HG03460 (cell line): ENCODE measurements around the gene TTPAL.

Experiments
- ATAC-seq: cut with Tn5 transposase; IDR thresholded peaks from one replicate; pipeline ENCODE4 v1.9.1; 2021; ENCODE audit not compliant: unreplicated experiment

The TTPAL gene

GRCh38 chr20:44495802-44496481 lies 20.3 kb downstream of the TTPAL start:
- no peak for ATAC-seq

- ATAC-seq, result no peak
These were observed 21.3 kb downstream of the TTPAL start for GRCh38 chr20:44496976-44497375.

GRCh38 chr20:44497761-44498160 lies 22.1 kb downstream of the TTPAL start:
- ATAC-seq, result no peak

DNA sequence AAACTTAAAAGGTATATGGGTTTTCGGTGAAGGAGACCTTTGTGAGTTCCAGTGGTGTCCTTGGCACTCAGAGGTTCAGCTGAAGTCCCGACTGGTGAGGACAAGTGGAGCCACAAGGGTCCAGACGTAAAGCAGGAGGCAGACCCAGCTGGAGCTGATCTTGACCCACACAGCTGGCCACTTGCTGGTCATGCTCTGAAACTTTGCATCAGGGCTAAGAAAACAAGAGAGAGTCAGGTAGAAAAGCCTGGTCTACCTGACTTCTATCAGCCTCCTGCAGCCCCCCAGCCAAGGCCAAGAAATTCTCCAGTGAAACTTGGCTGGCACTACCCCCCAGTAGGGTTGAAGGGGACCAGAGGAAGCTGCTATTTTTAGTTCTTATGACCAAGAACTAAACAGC lies 24.5 kb downstream of the TTPAL start:
- no peak for ATAC-seq

GRCh38 chr20:44501448-44501847 lies 25.8 kb downstream of the TTPAL start:
- ATAC-seq, result no peak

- no peak for ATAC-seq
These were observed 27.3 kb downstream of the TTPAL start for GRCh38 chr20:44502968-44503367.

DNA sequence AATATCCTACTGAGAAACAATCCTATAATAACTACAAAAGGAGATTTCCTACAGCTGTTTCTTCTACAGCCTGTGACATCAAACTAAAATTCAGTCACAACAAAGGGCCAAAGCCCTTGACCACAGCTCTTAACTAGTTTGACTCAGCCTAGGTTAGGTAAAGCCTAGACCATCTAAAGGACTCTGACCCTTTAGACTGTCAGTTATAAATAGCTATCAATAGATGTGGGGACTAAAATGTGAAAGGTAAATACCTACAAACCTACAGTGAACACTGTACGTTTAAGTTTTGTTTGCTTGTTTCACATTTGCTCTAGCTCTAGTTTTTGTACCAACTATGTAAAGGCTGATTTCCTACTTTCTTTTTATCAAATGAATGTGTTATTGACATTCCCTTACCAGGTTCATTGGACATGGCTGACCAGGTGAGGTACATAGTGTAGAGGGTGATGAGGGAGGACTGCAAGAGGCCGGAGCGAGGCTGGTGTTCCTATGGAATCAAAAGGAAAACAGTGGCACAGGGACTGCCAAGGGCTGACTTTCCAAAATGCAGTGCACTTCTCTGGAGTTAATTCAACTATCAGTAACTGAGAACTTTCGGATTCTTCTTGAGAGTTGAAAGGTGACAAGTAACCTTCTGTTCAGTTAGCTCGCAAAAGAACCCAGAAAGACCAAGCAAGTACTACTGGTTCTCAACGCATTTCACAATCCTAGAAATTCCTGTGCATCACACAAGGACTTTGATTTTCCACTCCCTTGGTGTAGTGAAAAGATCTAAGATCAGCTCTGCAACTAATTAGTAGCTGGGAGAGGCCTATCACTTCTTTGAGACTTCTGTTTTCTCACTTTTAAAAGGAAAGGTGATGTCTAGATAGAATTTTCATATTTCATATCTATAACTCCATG lies 29.0 kb downstream of the TTPAL start:
- no peak for ATAC-seq

GRCh38 chr20:44509762-44510161 lies 34.1 kb downstream of the TTPAL start:
- ATAC-seq, result no peak

DNA sequence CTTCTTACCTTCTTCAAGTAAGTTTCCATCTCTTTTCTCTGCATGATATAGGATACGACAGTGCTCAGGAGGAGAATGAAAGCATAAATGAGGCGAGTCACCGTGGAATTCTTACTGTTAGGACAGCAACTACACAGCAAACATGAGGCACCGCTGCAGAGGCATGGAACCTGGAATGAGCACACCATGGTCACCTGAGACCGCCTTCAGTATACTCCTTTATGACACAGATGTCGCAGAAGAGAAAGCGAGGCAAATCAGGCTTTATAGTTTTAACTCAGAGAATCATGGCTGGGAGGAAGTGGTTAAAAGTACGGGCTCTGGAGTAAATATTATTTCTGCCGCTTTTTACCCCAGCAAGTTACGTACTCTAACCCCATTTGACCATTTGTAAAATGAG lies 38.2 kb downstream of the TTPAL start:
- no peak for ATAC-seq

- no peak for ATAC-seq
These were observed 40.8 kb downstream of the TTPAL start for GRCh38 chr20:44516491-44516890.

- no peak for ATAC-seq
These were observed 41.8 kb downstream of the TTPAL start for GRCh38 chr20:44517454-44517853.

GRCh38 chr20:44518248-44518647 lies 42.6 kb downstream of the TTPAL start:
- ATAC-seq, result no peak

DNA sequence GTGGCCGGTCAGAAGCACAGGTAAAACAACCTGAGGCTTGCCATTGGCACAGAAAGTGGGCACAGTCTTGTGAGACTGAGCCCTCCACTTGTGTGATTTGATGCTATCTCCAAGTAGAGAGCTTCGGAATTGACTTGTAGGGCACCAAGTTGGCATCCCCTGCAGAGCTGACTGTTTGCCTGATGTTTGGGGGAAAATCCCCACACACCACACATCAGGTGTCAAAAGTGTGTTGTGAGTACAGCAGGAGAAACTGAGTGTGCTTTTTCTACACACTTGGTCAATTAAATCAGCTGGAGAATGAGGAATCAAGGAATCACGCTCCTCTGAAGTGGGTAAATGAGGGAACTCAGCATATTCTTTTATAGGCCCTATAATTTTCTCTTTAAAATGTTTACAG lies 45.2 kb downstream of the TTPAL start:
- no peak for ATAC-seq

DNA sequence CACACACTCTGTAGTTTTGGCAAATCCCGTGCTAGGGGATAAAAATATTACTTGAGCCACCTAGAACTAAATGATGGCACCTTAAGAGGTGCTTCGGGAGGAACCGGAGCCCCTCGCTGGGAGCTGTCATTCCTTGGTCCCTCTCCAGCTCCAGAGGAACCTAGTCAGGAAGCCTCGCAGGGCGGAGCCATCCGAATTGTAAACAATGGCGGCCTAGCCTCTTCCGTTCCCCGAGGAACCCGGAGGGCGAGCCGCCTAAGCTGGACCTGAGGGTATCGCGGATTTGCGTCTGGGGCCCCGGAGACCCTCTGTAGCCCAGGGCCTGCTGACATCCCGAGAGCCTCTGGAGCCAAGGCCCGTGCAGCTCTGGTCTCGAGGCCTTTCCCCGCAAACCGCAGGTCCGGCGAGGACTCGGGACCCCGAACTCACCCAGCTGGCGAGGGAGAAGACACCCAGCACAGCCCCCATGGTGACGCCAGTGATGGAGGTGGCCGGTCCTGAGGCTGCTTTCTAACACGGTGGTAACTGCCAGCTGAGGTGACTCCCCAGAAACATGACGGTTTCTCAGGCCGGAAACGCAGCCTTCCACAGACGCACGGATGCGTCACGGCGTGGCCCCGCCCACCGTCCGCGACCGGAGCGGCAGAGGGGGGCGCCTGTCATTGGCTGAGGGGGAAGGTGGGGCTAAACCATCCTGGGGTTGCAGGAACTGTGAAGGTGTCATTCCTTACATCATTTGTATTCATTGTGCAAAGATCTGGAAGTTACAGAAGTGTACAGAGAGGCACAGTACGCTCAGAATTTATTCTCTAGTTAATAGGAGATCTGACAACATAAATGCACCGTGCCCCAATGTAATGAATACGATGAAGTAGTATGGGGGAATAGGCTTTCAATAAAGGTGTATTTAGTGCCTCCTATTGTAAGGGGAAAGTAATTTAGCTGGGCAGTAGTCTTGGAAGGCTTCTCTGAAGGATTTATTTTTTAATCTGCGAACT lies 46.1 kb downstream of the TTPAL start, which contains the start of gene SERINC3:
SERINC3 (minus strand) TSS at position 587 of the 998 bp plus-strand sequence; CDS start at position 468, 119 bp downstream.
- peak; percentile 98 for ATAC-seq

- ATAC-seq, result no peak
These were observed 47.2 kb downstream of the TTPAL start for GRCh38 chr20:44522841-44523240.

DNA sequence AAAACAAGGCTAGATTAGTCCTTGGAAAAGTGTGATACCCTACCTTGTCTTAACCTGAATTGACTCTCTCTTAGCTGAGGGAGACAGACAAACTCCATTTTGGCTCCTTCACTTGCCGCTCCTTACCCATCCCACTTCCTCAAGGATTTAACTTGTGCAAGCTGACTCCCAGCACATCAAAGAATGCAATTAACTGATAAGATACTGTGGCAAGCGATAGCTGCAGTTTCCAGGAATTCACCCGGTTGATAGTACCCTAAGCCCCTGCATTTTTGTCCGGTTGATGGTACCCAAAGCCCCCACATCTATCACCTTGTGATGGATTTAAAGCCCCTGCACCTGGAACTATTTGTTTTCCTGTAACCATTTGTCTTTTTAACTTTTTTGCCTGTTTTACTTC lies 48.1 kb downstream of the TTPAL start:
- ATAC-seq, result no peak

DNA sequence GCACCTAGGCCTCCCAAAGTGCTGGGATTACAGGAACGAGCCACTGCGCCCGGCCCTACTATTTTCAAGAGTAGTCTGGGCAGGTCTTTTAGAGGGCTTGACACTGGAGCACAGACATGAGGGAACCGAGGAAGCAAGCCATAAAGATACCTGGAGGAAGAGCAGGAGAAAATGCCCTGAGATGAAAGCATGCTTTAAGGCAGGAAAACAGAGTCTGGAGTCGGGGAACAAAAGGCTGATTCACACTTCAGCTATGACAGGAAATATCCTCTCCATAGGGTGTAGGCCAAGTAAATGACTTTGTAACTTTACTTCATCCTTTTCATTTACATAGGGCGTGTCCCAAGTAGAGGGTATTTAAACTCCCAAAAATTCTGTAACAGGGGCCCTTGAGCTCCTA lies 50.5 kb downstream of the TTPAL start:
- no peak for ATAC-seq

DNA sequence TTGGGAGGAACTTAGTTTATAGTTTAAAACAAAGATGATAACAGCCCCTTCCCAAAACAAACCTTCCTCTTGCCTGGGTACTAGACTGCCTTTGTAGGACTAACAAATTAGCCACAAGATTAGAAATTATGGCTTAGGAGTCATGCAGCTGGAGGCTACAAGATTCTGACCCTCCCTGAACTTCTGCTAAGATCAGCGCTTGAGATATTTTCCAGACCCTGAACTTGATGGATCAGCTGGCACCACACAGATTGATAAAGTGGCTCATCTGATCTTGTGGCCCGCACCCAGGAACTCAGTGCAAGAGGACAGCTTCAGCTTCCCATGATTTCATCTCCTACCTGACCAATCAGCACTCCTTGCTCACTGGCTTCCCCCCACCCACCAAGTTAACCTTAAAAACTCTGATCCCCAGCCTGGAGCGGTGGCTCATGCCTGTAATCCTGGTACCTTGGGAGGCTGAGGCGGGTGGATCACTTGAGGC lies 52.1 kb downstream of the TTPAL start:
- no peak for ATAC-seq

- no peak for ATAC-seq
These were observed 52.6 kb downstream of the TTPAL start for GRCh38 chr20:44528309-44528708.

DNA sequence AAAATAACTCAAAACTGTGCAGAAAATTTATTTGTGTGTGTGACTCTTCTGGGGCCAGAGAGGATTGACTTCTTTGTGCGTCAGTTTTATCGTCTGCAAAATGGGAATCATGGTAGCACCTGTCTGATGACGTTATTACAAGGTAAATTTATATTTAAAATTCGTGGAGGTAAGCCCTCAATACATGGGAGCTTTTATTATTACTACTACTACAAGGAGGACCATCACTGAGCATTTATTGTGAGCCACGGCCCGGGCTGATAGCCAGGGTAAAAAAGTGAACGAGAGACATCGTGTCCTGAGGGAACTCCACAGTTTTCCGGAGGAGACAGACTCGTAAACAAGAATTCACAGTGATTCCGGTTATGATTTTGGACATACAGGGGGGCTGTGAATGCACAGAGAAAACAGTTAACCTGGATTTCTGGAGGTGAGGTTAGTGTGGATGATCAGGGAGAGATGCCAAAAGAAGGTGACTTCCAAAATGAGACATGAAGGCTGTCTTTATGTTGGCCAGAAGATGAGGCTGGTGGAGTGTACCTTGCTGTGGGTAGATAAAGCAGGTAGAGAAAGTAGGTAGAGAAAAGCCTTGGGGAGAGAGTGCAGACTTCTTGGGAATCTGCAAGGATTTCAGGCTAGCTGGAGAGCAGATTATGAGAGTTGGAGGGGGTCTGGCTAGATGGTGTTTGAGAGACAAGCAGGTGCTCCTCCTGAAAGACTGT lies 56.7 kb downstream of the TTPAL start:
- ATAC-seq, result no peak
